ENCODE results near the gene PHLDA2.

The PHLDA2 gene

GRCh38 chr11:2947744-2948143, 18.5 kb upstream of the PHLDA2 start:
- no peak overlapping the region for H3K4me3 ChIP-seq (ENCODE audit: low read length)
- H3K9me2 ChIP-seq (replicated peaks; ENCODE audit: insufficient read depth, low read length) = no peaks in the 10 kb centered on the region
- H2AFZ ChIP-seq (ENCODE audit: low read length) = no peak overlapping the region
- H3K9ac ChIP-seq (ENCODE audit: low read length) = no peak overlapping the region
- H3K4me2 ChIP-seq (ENCODE audit: low read depth, low read length) = no peak overlapping the region
- peaks cover 43% of the 10 kb centered on the region for H3K36me3 ChIP-seq (replicated peaks; ENCODE audit: insufficient read depth, low read length)
- no peaks in the 10 kb centered on the region for H4K20me1 ChIP-seq (ENCODE audit: insufficient read depth, low read length)
- no peak for TF ChIP-seq EZH2 (optimal IDR thresholded peaks at IDR 0.05; ENCODE audit: low read depth, low read length)
- TF ChIP-seq CTCF (IDR thresholded peaks at IDR 0.05; ENCODE audit: low read length) = no peak
- TF ChIP-seq EZH2phosphoT487 (IDR thresholded peaks at IDR 0.05; ENCODE audit: low read length) = no peak
- H3K79me2 ChIP-seq (ENCODE audit: low read length) = peaks cover 7% of the 10 kb centered on the region; the same call in 1 of the 2 replicates
- H3K27me3 ChIP-seq (replicated peaks; ENCODE audit: insufficient read depth, low read length) = no peaks in the 10 kb centered on the region
- no peaks in the 10 kb centered on the region for H3F3A ChIP-seq (ENCODE audit: insufficient read depth, low read length)
- no peaks in the 10 kb centered on the region for H3K4me1 ChIP-seq (ENCODE audit: low read length)
- no peak for DNase-seq
- H3K27ac ChIP-seq (ENCODE audit: low read length) = no peak overlapping the region
- H3K9me3 ChIP-seq (replicated peaks; ENCODE audit: insufficient read depth, low read length) = no peaks in the 10 kb centered on the region

- no peak for TF ChIP-seq CTCF (IDR thresholded peaks at IDR 0.05; ENCODE audit: low read length)
- no peak for TF ChIP-seq EZH2 (optimal IDR thresholded peaks at IDR 0.05; ENCODE audit: low read depth, low read length)
- TF ChIP-seq EZH2phosphoT487 (IDR thresholded peaks at IDR 0.05; ENCODE audit: low read length) = no peak
- Histone ChIP-seq H3K9me2 (replicated peaks; ENCODE audit: insufficient read depth, low read length) (no peaks in the 10 kb centered on the region), H3K79me2 (ENCODE audit: low read length) (no peaks in the 10 kb centered on the region), H3K4me1 (ENCODE audit: low read length) (no peaks in the 10 kb centered on the region), H3K4me3 (ENCODE audit: low read length) (no peak overlapping the region), H4K20me1 (ENCODE audit: insufficient read depth, low read length) (no peaks in the 10 kb centered on the region), H3K36me3 (replicated peaks; ENCODE audit: insufficient read depth, low read length) (peaks cover 31% of the 10 kb centered on the region), H2AFZ (ENCODE audit: low read length) (no peak overlapping the region), H3K4me2 (ENCODE audit: low read depth, low read length) (no peak overlapping the region), H3K27me3 (replicated peaks; ENCODE audit: insufficient read depth, low read length) (no peaks in the 10 kb centered on the region), H3K9me3 (replicated peaks; ENCODE audit: insufficient read depth, low read length) (no peaks in the 10 kb centered on the region), H3F3A (ENCODE audit: insufficient read depth, low read length) (no peaks in the 10 kb centered on the region), H3K27ac (ENCODE audit: low read length) (no peak overlapping the region), H3K9ac (ENCODE audit: low read length) (no peak overlapping the region)
- DNase-seq = no peak
Observed at GRCh38 chr11:2945757-2946287, 16.6 kb upstream of the PHLDA2 start.

GRCh38 chr11:2945031-2945756, 16.0 kb upstream of the PHLDA2 start:
- no peak overlapping the region for H3K27ac ChIP-seq (ENCODE audit: low read length)
- H3K79me2 ChIP-seq (ENCODE audit: low read length) = no peaks in the 10 kb centered on the region
- no peak overlapping the region for H3K9ac ChIP-seq (ENCODE audit: low read length)
- H2AFZ ChIP-seq (ENCODE audit: low read length) = no peak overlapping the region
- H3K9me3 ChIP-seq (replicated peaks; ENCODE audit: insufficient read depth, low read length) = no peaks in the 10 kb centered on the region
- no peak overlapping the region for H3K4me2 ChIP-seq (ENCODE audit: low read depth, low read length)
- peaks cover 25% of the 10 kb centered on the region; the same call in 1 of the 2 replicates for H3K36me3 ChIP-seq (replicated peaks; ENCODE audit: insufficient read depth, low read length)
- H3K4me3 ChIP-seq (ENCODE audit: low read length) = no peak overlapping the region
- no peak for DNase-seq
- no peaks in the 10 kb centered on the region for H3F3A ChIP-seq (ENCODE audit: insufficient read depth, low read length)
- H3K9me2 ChIP-seq (replicated peaks; ENCODE audit: insufficient read depth, low read length) = no peaks in the 10 kb centered on the region
- no peaks in the 10 kb centered on the region for H3K4me1 ChIP-seq (ENCODE audit: low read length)
- no peaks in the 10 kb centered on the region for H3K27me3 ChIP-seq (replicated peaks; ENCODE audit: insufficient read depth, low read length)
- no peak for TF ChIP-seq EZH2 (optimal IDR thresholded peaks at IDR 0.05; ENCODE audit: low read depth, low read length)
- no peaks in the 10 kb centered on the region for H4K20me1 ChIP-seq (ENCODE audit: insufficient read depth, low read length)

- Histone ChIP-seq H2AFZ (ENCODE audit: low read length) (no peak overlapping the region), H3K4me1 (ENCODE audit: low read length) (no peaks in the 10 kb centered on the region), H3K36me3 (replicated peaks; ENCODE audit: insufficient read depth, low read length) (peaks cover 22% of the 10 kb centered on the region; the same call in 1 of the 2 replicates), H3K27ac (ENCODE audit: low read length) (no peak overlapping the region), H4K20me1 (ENCODE audit: insufficient read depth, low read length) (no peaks in the 10 kb centered on the region), H3K9ac (ENCODE audit: low read length) (no peak overlapping the region), H3K79me2 (ENCODE audit: low read length) (no peaks in the 10 kb centered on the region), H3K4me2 (ENCODE audit: low read depth, low read length) (no peak overlapping the region), H3K9me2 (replicated peaks; ENCODE audit: insufficient read depth, low read length) (no peaks in the 10 kb centered on the region), H3K4me3 (ENCODE audit: low read length) (no peak overlapping the region), H3K9me3 (replicated peaks; ENCODE audit: insufficient read depth, low read length) (no peaks in the 10 kb centered on the region), H3F3A (ENCODE audit: insufficient read depth, low read length) (no peaks in the 10 kb centered on the region), H3K27me3 (replicated peaks; ENCODE audit: insufficient read depth, low read length) (no peaks in the 10 kb centered on the region)
- DNase-seq = no peak
- TF ChIP-seq EZH2phosphoT487 (IDR thresholded peaks at IDR 0.05; ENCODE audit: low read length) (no peak), EZH2 (optimal IDR thresholded peaks at IDR 0.05; ENCODE audit: low read depth, low read length) (no peak), CTCF (IDR thresholded peaks at IDR 0.05; ENCODE audit: low read length) (no peak)
Observed at GRCh38 chr11:2944530-2944929, 15.3 kb upstream of the PHLDA2 start.

Data from MM.1S (cell line).